HG02588 (cell line): ENCODE results near the gene UGDH.
"Not testable (repeated sequence)": the region's sequence is repeated elsewhere in the genome, so short reads cannot be mapped to it uniquely, and the experiment has no call there.

Source experiments
- ATAC-seq: cut with Tn5 transposase; IDR thresholded peaks from one replicate; pipeline ENCODE4 v1.9.1; 2021; ENCODE audit warnings: mild to moderate bottlenecking, moderate library complexity; ENCODE audit not compliant: unreplicated experiment

Gene UGDH

DNA sequence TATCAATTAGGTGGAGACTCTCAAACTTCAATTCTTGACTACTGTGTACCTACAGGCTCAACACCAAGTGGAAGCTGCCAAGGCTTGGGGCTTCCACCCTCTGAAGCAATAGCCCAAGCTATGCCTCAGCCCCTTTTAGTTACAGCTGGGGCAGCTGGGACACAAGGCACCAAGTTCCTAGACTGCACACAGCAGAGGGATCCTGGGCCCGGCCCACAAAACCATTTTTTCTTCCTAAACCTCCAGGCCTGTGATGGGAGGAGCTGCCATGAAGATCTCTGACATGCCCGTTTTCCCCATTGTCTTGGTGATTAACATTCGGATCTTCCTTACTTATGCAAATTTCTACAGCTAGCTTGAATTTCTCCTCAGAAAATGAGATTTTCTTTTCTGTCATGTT, 3.4 kb upstream of the UGDH start:
- no peak for ATAC-seq

DNA sequence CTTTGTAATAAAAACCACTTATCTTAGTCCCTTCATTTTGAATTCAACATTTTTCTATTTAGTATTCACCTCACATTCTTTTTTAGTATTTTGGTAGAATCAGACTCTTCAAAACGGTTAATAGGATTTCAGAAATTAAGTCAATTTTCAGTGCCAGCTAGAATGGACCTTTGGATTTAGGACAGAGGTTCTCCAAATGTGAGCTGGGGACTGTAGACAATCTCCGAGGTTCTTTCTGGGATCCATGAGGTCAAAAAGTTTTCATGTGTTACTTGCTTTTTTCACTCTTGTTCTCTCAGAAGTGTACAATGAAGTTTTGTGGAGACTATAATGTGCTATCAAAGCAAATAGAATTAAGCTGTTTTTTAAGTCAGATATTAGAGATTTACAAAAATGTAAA, 2.3 kb upstream of the UGDH start:
- ATAC-seq, result no peak

DNA sequence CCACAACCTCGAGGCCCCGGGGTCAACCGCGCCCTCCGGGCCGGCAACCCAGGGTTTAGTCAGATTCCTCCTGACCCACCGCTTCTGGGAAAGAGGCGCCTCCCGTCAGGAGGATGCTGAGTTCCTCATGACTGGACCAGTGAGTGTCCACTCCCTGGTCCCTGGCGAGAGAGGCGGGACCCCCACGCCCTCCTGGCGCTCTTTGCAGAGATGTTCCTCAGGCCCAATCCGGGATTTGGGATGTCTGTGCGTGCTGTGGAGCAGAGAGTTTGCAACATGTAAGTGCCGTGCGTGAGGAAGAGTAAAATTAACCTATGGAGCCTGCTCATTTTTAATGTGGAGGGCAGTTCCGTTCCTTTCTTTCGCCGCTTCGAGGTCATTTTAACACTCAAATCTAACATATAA, 824 bp upstream of the UGDH start:
- ATAC-seq, result no peak

DNA sequence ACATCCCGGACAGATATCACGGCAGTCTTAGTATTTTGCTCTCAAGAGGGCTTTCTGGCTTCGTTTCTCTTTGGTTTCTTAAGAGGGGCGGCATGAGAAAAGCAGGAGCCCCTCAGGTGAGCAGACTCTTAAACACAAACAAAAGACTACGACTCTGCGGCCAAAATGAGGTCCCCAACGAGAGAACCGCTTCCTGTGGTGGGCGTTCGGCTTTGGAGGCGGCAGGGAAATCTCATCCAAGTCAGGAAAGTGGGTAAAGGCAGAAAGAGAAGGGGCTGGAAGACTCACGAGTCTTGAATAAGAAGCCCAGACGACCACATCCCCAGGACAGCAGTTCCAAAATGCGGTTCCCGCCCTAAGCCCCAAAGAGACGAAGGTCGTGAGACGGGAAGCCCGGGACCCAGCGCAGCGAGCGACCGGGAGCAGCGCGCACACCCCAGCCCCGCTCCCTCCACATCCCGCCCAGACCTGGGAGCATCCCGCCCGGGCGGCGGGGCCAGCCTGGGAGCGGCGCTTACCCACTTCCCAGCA, 409 bp downstream of the UGDH start:
- no peak for ATAC-seq

DNA sequence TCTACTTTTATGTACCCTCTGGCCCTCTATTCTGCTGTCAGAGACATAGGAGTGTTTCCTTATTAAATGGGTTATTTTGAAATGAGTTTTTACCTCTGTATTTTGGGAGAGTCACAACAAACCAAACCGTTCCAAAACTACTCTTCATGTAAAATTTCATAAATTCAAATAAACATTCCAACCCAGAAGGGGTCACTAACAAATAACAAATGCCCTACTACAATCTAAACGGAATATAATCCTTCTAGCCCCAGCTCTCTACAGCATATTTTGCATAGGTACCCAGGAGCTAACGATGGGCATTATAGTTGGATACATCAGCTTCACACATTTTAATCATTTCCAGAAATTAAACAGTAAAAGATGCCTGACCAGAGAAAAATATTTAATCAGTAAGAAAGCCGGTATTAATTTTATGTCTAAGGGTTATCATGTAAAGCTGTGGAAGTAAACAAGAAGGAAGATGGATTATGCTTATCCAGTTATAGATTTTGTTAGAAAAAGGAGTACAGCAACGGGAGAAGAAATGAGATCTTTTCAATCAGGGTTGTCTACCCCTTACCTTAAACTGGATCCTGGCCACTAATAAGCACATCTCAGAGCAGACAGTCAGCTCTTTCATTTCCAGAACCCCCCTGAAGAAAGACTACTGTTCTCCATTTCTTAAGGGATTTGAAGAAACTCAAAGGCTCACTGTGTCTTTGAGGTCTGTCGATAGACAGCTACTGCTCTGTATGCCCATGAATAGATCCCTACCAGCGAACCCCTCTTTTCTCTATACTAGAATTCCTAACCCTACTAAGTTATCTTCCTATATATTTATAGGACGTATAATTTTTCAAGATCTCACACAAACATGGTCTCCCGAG, 1.2 kb downstream of the UGDH start:
- no peak for ATAC-seq

DNA sequence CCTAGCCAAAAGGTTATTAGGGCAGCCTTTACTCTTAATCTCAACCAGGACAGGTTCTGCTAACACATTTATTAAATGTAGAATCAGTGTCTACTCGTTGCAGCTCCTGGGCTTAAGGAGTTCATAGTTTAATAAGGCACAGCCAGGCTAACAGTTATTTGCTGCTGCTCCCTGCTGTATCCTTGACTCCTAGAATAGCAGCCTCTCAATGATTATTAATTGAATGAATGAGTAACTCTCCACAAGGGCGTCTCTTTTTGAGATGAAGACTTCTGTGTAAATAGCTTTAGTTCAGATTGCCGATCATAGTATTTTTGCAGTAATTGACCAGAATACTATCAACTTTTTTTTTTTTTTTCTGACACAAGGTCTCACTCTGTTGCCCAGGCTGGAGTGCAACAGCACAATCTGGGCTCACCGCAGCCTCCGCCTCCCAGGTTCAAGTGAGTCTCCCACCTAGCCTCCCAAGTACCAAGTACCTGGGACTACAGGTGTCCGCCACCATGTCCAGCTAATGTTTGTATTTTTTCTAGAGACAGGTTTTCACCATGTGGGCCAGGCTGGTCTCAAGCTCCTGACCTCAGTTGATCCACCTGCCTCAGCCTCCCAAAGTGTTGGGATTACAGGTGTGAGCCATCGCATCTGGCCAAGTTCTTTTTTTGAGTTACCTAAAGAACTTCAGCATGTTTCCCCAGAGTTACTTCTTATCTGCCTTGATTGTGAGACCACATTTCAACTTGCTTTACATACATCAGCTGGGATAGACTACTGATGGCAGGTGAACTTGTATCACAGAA, 2.9 kb downstream of the UGDH start:
- no peak for ATAC-seq

DNA sequence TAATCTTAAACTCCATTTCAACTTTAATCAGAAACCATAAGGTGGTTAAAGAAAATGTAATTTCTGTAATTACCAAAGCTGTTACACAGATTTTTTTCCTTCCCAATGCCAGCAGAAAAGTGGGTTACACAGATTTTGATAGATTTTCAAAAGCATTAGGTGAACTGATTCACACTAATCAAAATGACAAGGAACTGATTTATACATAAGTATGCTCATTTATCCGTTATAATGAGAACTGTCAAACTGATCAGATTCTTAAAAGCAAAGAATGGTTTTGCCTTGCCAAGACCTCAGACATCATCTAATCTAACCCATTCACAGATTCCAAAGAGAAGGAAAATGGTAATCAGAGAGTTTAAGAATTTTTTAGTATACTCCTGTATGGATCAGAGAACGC, 5.2 kb downstream of the UGDH start:
- no peak for ATAC-seq

DNA sequence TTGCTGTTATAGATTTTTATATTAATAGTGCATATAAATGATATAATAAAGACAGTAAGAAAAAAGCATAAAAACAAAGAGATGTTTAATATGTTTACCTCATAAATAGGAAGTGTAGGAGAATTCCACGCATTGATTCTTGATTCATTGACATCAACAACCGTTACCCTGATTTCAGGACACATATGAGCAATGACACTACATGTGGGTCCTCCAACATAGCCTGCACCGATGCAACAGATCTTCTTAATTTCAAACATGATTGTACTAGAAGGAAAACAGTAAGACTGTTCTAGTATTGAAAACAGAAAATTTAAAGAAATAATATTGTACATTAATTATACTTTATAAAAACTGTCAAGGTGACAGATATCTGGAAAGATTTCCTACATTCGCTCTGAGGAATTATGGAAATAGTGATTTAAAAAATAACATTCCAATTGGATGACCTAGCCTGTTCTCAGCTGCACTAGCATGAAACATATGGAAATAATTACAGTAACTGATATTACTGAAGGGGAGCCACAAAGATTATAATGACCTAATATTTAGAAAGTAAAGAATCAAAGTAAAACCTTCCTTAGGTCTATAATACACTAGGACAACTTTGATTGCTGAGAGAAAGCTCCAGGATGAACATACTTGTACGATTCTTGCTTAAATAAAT, 5.9 kb downstream of the UGDH start:
- ATAC-seq, result no peak

DNA sequence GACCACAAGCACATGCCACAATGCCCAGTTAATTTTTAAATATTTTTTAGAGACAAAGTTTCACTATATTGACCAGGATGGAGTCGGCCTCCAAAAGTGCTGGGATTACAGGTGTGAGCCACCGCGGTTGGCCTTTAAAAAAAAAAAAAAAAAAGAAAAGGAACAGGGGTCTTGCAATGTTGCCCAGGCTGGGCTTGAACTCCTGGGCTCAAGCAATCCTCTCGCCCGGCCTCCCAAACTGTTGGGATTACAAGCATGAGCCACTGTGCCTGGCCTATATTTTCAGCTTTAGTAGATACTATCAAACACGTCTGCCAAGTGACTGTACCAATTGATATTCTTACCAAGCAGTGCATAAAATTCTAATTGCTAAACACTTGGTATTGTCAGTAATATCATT, 8.8 kb downstream of the UGDH start:
- ATAC-seq, result no peak

DNA sequence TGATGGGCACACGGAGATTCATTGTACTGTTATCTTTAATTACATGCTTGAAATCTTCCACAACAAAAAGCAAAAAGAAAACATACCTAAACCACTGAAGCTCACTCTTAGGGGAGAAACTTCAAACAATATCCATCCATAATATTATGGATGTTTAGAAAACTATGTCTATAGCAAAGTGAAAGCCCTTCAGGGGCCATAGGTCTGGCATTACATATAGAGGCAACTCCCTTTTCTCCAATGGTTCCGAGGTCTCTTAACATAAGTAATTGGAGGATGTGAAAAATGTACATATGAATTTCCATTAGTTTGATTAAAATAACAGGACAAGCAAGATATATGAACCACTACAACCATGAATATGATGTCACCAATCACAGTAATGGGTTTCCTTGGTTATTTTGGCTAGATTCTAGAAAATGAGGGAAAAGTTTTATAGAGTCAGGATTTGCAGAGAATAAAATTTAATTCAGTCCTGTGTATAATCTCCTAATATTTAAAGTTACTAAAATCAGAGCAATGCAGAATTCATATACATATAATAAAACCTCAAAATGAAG, 10.8 kb downstream of the UGDH start:
- ATAC-seq, result no peak

DNA sequence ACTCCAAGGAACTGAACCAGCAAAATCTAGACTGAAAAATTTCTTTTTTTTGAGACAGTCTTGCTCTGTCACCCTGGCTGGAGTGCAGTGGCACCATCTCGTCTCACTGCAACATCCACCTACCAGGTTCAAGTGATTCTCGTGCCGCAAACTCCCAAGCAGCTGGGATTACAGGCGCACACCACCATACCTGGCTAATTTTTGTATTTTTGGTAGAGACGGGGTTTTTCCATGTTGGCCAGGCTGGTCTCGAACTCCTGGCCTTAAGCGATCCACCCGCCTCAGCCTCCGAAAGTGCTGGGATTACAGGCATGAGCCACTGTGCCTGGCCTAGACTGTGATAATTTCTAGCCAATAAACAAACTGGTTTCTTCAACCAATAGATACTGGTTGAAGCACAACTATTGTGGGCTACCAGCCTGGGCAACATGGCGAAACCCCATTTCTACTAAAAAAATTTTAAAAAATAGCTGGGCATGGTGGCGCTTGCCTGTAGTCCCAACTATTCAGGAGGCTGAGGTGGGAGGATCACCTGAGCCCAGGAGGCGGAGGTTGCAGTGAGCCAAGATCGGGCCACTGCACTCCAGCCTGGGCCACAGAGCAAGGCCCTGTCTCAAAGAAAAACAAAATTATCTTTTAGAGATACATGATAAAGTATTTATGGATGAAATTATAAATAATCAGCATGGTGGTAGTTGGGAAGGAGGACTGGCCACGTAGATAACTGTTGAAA, 11.4 kb downstream of the UGDH start:
- ATAC-seq, result not testable (repeated sequence)

DNA sequence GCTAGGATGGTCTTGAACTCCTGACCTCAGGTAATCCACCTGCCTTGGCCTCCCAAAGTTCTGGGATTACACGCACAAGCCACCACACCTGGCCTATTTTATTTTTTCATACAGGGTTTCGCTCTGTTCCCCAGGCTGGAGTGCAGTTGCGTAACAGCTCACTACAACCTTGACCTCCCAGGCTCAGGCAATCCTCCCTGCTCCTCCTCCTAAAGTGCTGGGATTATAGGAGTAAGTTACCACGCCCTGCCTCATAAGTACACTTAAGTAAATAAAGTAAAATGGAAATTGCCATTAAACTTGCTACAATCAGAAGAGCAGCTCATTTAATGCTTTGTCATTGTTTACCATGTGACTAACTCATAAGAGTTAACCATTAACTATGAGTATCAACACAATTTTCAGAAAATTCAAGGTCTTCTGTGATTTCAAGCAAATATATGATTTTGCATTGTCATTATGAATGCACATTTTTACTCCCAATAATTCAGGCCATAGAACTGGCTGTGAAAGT, 12.3 kb downstream of the UGDH start:
- ATAC-seq, result no peak

DNA sequence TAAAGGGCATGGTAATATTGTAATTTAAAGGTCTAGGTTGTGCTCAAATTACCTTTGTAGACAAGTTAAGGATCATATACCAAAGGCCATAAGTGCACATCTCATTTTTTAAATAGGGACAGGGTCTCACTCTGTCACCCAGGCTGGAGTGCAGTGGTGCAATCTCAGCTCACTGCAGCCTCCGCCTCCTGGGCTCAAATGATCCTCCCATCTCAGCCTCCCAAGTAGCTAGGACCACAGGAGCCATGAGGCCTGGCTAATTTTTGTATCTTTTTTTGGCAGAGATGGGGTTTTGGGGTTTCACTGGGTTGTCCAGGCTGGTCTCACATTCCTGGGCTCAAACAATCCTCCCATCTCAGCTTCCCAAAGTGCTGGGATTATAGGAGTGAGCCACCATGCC, 13.0 kb downstream of the UGDH start:
- ATAC-seq, result not testable (repeated sequence)

DNA sequence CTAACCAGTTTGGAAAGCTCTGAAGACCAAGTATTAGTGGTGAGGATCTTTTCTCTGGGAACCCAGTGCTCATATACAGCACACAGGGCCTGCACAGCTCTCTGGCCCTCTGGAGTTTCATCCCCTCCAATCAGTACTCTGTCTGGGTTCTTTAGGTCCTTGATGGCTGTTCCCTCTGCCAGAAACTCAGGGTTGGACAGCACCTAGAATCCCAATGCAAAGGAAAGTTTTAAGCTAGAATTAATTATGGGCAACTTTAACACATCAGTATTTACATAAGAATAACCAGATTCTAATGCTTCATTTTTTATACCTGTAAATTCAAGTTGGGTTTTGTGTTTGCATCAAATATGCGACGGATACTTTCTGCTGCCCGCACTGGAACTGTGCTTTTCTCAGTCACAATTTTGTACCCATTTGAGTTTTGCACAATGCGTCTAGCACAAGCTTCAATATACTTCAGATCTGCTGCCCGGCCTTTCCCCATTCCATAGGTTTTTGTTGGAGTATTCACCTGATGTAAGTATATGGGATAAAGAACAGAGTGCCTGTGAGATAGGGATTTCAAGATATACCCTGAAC, 16.8 kb downstream of the UGDH start:
- ATAC-seq, result no peak

DNA sequence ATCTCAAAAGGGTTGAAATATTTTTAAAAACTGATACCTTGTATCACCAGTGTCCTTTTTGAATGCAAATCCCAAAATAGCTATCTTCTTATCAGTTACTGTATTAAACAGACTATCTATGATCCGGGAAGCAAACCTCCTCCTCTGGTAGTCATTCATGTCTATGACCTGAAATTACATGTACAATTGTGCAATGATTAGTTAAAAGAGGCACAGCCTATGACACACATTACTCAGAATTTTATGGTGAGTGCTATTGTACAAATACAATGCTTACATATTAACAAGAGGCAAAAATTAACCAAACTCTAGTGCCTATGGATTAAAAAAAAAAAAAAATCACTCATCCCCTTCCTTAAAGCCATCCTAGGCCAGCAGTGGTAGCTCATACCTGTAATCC, 21.7 kb downstream of the UGDH start:
- ATAC-seq, result no peak

DNA sequence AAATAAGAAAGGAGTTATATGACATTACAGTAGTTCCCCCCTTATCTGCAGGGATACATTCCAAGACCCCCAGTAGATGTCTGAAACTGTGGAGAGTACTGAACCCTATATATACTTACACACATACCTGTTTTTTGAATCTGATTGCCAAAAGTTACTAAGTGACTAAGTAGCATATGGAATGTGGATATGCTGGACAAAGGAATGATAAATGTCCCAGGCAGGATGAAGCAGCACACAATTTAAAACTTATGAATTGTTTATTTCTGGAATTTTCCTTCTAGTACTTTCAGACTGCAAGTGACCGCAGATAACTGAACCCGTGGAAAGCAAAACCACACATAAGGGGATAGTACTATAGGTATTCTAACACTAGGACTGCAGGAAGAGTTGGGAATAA, 22.7 kb downstream of the UGDH start:
- no peak for ATAC-seq

DNA sequence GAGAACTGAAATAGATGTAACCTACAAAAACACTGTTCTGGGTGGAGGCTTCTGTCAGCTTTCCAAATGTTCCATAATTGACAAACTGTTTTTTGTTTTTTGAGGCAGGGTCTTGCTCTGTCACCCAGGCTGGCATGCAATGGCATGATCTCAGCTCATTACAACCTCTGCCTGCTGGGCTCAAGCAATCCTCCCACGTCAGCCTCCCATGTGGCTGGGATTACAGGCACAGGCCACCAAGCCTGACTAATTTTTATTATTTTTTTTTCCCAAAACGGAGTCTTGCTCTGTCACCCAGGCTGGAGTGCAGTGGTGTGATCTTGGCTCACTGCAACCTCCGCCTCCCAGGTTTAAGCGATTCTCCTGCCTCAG, 24.6 kb downstream of the UGDH start:
- not testable (repeated sequence) for ATAC-seq

DNA sequence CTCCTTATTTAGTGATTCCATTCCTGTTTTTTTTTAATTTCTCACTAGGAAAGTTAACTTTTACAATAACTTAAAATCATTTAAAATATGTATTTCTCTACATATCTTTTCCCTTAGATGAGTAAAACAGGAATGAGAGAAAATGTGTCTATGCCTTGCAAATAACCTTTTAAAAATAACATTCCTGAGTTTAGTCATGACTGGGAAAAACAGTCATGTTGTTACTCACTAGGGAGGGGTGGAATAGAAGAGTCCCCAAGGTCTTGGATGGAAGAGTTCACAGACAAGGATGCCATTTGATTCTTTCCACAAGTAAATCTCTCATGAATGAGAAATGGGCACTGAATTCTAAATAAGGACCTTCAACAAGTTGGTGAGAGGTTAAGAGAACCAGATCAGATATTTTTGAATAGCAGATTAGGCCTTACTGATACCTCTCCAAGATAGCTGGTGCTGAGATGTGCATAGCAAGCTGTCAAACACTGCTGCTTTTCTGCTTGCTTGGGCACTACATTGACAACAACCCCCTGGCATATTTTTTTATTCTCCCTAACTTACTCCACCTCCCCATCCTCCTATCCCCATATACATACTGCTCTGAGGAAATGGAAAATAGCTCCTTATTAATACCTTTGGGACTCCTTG, 25.1 kb downstream of the UGDH start:
- no peak for ATAC-seq

DNA sequence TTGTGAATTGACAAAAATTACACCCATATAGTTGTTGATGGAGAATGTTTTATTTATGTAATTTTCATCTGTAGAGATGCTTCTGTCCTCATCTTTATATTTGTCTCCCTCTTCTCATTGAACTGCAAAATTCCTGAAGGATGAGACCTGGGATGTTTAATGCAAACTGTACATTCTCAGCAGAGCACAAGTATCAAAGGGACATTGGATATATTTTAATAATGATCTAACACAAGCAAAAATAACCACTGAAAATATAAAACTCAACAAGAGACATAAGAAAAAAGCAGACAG, 28.6 kb downstream of the UGDH start:
- ATAC-seq, result no peak
